ENCODE data around the gene PLA2G2D. TPM values are rescaled to one million over a fixed set of nuclear protein-coding genes. Genes with fewer than 3 reads are reported as not detected.

PLA2G2D gene
- total RNA-seq, 1 donor from 2014 or later, result not detected

DNA sequence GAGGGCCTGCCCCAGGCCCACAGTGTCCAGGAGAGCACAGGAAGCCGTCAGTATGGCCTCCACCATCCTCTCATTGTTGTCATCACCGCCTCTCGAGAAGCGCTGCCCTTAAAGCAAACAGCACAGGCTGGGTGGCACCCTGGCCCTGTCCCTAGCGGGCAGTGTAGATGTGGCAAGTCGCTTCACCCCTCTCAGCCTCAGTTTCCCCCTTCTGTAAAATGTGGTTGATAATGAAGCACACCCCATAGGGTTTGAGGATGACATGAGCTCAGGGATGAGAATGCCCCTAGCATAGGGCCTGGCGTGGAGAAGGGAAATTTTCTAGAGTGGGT lies 33.2 kb upstream of the PLA2G2D start:
- TF ChIP-seq, protein P1, sequence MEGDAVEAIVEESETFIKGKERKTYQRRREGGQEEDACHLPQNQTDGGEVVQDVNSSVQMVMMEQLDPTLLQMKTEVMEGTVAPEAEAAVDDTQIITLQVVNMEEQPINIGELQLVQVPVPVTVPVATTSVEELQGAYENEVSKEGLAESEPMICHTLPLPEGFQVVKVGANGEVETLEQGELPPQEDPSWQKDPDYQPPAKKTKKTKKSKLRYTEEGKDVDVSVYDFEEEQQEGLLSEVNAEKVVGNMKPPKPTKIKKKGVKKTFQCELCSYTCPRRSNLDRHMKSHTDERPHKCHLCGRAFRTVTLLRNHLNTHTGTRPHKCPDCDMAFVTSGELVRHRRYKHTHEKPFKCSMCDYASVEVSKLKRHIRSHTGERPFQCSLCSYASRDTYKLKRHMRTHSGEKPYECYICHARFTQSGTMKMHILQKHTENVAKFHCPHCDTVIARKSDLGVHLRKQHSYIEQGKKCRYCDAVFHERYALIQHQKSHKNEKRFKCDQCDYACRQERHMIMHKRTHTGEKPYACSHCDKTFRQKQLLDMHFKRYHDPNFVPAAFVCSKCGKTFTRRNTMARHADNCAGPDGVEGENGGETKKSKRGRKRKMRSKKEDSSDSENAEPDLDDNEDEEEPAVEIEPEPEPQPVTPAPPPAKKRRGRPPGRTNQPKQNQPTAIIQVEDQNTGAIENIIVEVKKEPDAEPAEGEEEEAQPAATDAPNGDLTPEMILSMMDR (IDR thresholded peaks at IDR 0.05; ENCODE audit: partially characterized antibody, unreplicated experiment), result peak; percentile 46
- H3K36me3 Mint-ChIP-seq (ENCODE audit: unreplicated experiment), result no peaks in the 10 kb centered on the region
- H3K9me3 Mint-ChIP-seq (ENCODE audit: unreplicated experiment), result peaks cover 2% of the 10 kb centered on the region
- no peak overlapping the region for H3K4me3 Mint-ChIP-seq (ENCODE audit: unreplicated experiment)
- H3K27ac Mint-ChIP-seq (ENCODE audit: unreplicated experiment), result no peak overlapping the region
- DNase-seq, result no peak
- peaks cover 8% of the 10 kb centered on the region for H3K4me1 Mint-ChIP-seq (ENCODE audit: low read depth, unreplicated experiment)
- H3K27me3 Mint-ChIP-seq (ENCODE audit: unreplicated experiment), result no peaks in the 10 kb centered on the region

DNA sequence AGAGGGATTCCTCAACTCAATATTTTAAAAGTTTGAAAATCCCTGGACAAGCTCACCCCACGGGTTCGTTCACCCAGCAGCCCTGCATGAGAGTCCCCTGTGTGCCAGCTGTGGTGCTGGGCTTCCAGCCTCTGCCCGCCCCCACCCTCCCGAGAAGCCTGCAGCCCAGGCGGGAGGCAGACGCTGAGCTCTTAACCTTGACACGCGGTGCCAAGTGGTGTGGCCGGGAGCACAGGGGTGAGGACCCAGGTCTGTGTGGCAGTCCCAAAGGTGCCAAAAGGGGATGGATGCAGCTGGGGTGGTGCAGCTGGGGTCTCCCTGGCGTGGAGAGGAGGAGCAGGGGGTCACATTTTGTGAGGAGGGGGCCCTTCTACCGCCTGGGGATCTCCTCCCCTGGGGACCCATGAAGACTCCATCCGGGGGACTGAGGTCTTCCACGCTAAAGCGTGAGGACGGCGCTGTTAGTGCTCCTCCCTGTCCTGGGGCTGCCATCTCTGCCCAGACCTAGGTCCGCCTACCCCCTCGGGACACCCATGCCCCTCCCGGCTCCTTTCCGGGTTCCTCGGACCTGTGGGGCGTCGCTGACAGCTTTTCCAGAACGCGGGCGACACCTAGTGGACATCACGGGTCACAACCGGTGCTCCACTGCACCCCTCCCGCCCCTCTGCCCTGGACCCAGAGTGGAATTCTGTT lies 32.7 kb upstream of the PLA2G2D start:
- H3K36me3 Mint-ChIP-seq (ENCODE audit: unreplicated experiment), result no peaks in the 10 kb centered on the region
- no peaks in the 10 kb centered on the region for H3K27me3 Mint-ChIP-seq (ENCODE audit: unreplicated experiment)
- H3K4me1 Mint-ChIP-seq (ENCODE audit: low read depth, unreplicated experiment), result peaks cover 8% of the 10 kb centered on the region
- H3K9me3 Mint-ChIP-seq (ENCODE audit: unreplicated experiment), result peaks cover 2% of the 10 kb centered on the region
- H3K27ac Mint-ChIP-seq (ENCODE audit: unreplicated experiment), result no peak overlapping the region
- no peak overlapping the region for H3K4me3 Mint-ChIP-seq (ENCODE audit: unreplicated experiment)
- TF ChIP-seq, protein P1 (IDR thresholded peaks at IDR 0.05; ENCODE audit: partially characterized antibody, unreplicated experiment), result peak; percentile 92
- DNase-seq, result peak; percentile 89

DNA sequence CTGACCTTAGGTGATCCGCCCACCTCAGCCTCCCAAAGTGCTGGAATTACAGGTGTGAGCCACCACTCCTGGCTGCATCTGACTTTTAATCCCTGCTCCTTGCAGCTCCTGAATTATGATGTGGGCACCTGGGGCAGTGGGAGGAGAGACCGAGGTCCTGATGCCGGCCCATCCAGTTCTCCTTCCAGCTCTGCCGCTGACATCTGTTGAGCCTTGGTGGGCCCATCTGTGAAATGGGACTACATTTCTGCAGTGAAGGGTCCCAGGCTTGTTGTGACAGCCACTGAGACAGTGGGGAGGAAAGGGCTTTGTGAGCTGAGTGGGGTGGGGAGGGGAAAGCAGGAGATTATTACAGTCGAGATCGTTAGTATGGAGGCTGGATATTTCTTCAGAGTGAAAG lies 31.6 kb upstream of the PLA2G2D start:
- TF ChIP-seq, protein P1 (IDR thresholded peaks at IDR 0.05; ENCODE audit: partially characterized antibody, unreplicated experiment), result no peak
- Mint-ChIP-seq H3K4me1 (ENCODE audit: low read depth, unreplicated experiment) (peaks cover 6% of the 10 kb centered on the region), H3K36me3 (ENCODE audit: unreplicated experiment) (no peaks in the 10 kb centered on the region), H3K9me3 (ENCODE audit: unreplicated experiment) (peaks cover 3% of the 10 kb centered on the region), H3K4me3 (ENCODE audit: unreplicated experiment) (no peak overlapping the region), H3K27me3 (ENCODE audit: unreplicated experiment) (peaks cover 1% of the 10 kb centered on the region), H3K27ac (ENCODE audit: unreplicated experiment) (no peak overlapping the region)
- DNase-seq, result peak; percentile 7

DNA sequence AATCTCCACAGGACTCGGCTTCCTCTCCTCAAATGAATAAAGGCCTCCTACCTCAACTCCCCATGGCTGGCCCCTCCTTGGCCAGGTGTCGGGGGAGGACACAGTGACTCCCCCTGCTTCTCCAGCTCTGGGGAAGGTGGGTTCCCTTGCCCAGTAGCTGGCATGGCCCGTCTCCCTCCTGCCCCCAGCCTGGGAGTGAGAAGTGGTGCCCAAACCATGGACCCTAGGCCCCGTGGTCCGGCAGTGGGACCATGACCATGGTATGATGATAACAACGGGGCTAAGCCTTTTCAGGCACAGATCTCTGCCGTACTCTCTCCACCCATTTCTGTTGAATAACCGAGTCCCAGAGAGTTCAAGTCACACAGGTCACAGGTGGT lies 31.0 kb upstream of the PLA2G2D start:
- Mint-ChIP-seq H3K36me3 (ENCODE audit: unreplicated experiment) (no peaks in the 10 kb centered on the region), H3K4me3 (ENCODE audit: unreplicated experiment) (no peak overlapping the region), H3K9me3 (ENCODE audit: unreplicated experiment) (peaks cover 1% of the 10 kb centered on the region), H3K4me1 (ENCODE audit: low read depth, unreplicated experiment) (no peaks in the 10 kb centered on the region), H3K27ac (ENCODE audit: unreplicated experiment) (no peak overlapping the region), H3K27me3 (ENCODE audit: unreplicated experiment) (peaks cover 1% of the 10 kb centered on the region)
- no peak for DNase-seq
- TF ChIP-seq, protein P1 (IDR thresholded peaks at IDR 0.05; ENCODE audit: partially characterized antibody, unreplicated experiment), result no peak

DNA sequence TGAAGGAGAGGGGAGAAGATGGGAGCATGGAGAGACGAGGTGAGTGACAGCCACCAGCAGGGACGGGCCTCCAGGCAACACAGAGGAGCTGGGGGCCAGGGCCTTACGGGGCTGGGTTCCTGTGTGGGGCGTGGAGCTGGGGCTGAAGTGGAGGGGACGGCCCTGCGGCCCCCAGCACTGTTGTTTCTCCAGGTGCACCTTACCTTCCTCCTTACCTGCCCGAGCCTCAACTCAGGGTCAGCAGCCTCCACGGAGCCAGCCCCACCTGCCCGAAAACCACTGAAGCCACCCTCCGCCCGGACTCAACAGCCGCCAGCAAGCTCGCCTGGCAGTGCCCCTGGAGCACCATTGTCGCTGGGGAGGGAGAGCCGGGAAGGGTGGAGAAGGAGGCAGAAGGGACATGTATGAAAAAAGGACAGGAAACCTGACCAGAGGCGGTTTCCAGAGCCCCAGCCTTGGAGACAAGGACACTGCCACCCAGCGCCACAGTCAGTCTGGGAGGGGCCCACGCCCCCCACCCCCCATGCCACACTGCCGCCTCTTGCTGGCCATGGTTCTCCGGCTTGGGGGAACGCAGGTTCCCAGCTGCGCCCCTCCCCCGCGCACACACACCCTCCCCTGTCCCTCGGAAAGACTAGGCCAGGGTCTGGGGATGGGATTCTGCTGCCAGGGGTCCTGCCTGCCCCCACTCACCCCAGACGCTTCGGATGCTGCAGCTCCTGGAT lies 30.4 kb upstream of the PLA2G2D start:
- H3K36me3 Mint-ChIP-seq (ENCODE audit: unreplicated experiment), result no peaks in the 10 kb centered on the region
- no peak overlapping the region for H3K27ac Mint-ChIP-seq (ENCODE audit: unreplicated experiment)
- no peaks in the 10 kb centered on the region for H3K4me1 Mint-ChIP-seq (ENCODE audit: low read depth, unreplicated experiment)
- H3K27me3 Mint-ChIP-seq (ENCODE audit: unreplicated experiment), result peaks cover 1% of the 10 kb centered on the region
- no peak overlapping the region for H3K4me3 Mint-ChIP-seq (ENCODE audit: unreplicated experiment)
- TF ChIP-seq, protein P1 (IDR thresholded peaks at IDR 0.05; ENCODE audit: partially characterized antibody, unreplicated experiment), result no peak
- H3K9me3 Mint-ChIP-seq (ENCODE audit: unreplicated experiment), result peaks cover 1% of the 10 kb centered on the region
- DNase-seq, result peak; percentile 12

Data from glutamatergic neuron (in vitro differentiated cells).